Kidney capillary endothelial cell (primary cell): ENCODE measurements around the gene BIRC5.
A peak's percentile ranks its signal among the peaks of the same experiment; 100 is the strongest.
"Not testable (repeated sequence)": the region's sequence is repeated elsewhere in the genome, so short reads cannot be mapped to it uniquely, and the experiment has no call there.

Source experiments
- DNase-seq: peaks from one replicate; pipeline ENCODE4 v3.0.0-alpha.2; 2018; ENCODE audit warnings: low spot score

The BIRC5 gene

DNA sequence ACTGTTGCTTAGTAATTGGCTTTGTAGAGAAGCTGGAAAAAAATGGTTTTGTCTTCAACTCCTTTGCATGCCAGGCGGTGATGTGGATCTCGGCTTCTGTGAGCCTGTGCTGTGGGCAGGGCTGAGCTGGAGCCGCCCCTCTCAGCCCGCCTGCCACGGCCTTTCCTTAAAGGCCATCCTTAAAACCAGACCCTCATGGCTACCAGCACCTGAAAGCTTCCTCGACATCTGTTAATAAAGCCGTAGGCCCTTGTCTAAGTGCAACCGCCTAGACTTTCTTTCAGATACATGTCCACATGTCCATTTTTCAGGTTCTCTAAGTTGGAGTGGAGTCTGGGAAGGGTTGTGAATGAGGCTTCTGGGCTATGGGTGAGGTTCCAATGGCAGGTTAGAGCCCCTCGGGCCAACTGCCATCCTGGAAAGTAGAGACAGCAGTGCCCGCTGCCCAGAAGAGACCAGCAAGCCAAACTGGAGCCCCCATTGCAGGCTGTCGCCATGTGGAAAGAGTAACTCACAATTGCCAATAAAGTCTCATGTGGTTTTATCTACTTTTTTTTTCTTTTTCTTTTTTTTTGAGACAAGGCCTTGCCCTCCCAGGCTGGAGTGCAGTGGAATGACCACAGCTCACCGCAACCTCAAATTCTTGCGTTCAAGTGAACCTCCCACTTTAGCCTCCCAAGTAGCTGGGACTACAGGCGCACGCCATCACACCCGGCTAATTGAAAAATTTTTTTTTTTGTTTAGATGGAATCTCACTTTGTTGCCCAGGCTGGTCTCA is 11.2 kb downstream of the BIRC5 start:
- no peak for DNase-seq

DNA sequence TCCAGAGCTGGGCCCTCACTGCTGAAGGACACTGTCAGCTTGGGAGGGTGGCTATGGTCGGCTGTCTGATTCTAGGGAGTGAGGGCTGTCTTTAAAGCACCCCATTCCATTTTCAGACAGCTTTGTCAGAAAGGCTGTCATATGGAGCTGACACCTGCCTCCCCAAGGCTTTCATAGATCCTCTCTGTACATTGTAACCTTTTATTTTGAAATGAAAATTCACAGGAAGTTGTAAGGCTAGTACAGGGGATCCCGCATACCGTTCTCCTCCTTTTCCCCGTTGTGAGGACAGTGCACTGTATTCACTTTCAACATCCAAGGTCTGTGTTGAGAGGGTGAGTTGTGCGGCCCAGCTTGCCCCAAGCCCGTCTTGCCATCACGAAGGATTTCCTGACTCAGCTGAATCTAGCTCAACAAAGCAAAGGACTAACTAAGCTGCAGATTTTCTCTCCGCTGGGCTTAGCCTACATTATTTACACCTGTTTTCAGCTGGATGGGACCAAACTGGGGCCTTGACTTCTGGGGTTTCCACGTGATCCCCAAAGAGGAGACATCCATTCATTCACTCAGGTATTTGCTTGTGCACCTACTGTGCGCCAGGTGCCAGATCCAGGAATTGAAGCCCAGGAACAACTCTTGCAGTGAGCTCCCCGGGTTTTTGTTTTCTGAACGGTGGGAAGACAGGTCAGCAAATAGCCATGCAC is 12.2 kb downstream of the BIRC5 start:
- no peak for DNase-seq

DNA sequence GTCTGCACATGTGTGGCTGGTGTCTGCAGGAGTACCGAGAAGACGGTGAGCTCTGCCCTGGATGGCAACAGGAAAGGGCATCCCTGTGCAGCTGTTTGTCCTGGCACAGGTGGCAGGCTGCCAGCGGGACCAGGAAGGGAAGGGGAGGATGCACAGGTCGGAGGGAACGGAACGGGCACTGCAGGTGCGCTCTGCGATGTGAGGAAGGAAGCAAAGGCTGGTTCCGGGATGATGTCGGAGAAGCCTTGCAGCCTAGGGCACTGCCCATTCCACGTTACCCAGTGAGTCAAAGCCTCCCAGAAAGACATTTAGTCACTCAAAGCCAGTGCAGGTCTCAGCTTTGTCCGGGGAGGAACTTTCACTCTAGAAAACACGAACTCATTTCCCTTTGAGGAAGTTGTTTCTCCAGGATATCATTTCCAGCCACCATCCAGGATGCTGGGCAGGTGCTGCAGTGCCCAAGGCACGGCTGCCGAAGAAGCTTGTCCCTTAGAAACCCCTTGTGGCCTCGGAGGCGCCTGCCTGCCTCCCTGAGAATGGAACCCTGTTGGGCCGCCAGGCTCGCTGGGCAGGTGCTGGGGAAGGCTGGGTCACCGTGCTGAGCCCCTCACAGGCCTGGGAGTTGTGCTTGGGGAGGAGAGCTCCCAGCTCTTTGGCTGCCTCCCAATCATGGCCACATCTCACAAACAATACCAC is 12.9 kb downstream of the BIRC5 start:
- DNase-seq = peak; percentile 83

DNA sequence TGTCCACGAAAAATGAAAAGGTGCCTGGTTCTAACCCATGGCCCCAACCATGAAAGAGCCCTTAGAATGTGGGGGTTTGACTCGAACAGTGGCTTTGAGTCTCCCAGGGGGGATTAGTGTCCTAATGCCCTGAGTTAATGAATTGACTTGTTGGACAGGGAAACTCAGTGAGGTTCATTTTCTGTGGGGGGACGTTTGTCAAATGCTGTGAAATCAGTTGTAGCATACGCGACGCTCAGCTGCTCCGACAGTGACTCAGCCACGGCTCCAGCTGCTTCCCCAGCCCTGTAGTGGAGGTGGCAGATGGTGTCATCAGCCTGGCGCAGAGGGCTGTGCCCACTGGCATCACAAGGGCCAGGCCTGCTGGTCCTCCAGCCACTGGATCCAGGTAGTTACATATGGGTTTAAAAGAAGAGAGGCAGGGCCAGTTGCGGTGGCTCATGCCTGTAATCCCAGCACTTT is 13.4 kb downstream of the BIRC5 start:
- DNase-seq = no peak

DNA sequence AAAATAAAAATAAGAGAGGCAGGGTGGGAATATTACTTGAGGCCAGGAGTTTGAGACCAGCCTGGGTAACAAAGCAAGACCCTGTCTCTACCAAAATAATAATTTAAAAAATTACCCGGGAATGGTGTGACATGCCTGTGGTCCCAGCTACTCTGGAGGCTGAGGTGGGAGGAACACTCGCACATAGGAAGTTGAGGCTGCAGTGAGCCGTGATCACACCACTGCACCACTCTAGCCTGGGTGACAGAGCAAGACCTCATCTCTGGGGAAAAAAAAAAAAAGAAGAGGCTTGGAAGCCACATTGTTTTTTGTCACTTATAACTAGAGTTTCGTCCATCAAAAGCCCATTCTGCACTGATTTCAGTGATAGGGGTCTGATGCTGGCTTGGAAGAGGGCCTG is 14.1 kb downstream of the BIRC5 start:
- DNase-seq = no peak

DNA sequence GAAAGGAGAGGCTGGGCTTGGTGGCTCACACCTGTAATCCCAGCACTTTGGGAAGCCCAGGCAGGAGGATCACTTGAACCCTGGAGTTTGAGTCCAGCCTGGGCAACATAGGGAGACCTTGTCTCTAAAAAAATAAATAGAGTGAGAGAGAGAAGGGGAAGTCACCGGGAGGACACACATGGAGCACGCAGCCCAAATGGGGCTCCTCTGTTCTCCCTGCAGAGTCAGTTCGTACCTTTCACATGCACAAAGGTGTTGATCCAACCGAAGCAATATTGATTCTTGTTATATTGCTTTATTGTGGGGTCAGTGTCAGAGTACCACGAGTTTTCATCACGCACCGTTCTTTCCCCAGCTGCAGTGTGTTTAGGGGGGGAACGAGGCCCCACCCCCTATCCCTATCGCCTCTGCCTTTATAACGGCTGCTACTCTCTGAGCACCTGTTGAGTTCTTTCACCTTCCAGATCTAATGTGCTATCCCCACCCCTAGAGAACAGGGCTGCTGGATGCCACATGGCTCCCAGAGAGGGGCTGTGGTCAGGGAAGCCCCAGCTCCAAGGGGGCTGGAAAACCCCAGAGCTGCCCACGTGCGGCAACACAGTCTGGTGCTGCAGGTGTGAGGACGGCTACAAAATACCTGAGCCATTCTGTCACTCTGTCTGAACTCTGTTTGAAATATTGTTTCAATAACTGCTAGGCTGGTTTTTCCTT is 16.4 kb downstream of the BIRC5 start:
- DNase-seq = no peak

DNA sequence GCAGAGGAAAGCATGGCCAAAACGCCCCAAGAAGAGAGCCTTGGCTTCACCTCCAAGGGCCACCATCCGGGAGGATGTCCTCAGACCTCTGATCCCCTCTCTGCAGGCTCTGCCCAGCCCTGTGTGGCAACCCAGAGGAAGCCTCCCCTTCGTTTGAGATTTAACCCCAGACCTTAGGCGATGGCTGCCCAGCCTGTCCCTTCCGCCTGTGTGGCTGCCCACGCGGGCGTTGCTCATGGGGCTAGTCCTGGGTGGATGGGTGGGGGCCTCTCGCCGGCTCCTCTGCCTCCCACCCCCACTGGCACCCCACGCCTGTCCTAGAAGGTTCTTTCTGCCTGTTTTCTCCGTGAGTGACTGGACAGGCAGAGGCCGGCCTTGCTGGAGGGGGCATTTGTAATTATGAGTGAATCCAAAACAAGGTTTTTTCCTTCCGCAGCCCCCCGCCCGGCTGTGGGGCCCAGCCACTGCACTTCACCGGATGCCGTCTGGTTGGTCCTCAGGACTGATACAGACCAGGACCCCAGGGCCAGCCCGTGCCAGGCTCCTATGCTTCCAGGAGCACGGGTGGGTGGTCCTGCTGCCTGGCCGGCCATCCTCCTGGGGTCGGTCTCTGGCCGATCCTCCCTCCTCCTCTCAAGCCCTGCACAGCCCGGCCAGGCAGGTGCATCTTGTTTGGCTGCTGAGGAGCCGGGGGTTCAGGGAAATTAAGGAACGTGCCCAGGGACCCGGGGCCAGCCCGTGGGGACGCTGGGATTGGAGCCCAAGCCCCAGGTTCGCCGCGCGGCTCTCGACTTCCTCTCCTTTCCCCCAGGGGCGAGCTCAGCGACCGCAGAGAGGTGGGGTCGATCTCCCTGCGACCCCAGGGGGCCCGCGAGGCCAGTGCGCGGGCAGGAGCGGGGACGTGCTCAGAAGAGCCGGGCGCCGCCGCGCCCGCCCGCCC is 17.2 kb downstream of the BIRC5 start, which contains the start of gene TMEM235:
TMEM235 (plus strand) TSS at position 636 of the 940 bp plus-strand sequence. CDS start 393 bp downstream, outside the sequence.
- DNase-seq = no peak

DNA sequence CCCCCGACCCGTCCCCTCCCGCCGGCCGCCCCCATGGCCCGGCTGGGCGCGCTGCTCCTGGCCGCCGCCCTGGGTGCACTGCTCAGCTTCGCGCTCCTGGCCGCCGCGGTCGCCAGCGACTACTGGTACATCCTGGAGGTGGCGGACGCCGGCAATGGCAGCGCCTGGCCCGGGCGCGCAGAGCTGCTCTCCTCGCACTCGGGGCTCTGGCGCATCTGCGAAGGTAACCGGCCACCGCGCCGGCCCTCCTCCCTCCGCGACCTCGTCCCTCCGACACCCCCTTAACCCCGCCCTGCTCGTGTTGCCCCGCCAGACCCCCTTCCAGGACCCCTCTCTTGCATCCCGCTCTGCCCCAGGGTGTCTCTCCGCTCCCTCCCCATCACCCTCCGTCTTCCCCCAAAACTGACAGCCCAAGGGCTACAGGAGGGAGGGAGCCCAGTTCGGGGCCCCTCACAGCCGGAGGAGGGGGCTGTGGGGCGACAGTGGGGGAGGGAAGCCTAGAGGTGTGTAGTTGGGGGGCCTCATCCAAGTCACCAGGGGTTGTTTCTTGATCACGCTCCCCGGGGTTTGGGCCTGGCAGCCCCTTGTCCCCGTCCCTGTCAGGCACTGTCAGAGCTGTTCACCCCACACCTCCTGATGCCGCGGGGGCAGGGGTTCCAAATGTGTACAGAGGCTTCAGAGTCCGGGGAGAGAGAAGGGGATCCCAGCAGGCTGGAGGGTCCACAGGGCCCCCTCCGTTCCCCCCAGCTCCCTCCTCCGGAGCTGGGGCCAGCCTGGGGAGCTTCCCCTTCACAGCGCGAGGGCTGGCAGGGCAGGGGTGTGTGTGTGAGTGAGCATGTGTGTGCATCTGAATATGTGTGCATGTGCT is 18.2 kb downstream of the BIRC5 start:
- DNase-seq = no peak

DNA sequence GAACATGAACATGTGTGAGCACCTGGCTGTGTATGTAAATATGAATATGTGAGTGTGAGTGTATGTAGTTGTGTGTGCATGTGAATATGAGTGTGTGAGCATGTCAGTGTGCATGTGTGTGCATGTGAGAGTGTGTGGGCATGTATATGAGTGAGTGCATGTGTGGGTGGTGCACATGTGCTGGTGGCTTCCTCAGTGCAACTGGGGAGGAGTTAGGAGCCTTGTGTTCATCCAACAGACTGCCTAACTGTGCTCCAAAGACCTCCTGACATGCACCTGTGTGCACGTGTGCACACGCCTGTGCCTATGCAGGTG is 18.8 kb downstream of the BIRC5 start:
- DNase-seq = no peak

DNA sequence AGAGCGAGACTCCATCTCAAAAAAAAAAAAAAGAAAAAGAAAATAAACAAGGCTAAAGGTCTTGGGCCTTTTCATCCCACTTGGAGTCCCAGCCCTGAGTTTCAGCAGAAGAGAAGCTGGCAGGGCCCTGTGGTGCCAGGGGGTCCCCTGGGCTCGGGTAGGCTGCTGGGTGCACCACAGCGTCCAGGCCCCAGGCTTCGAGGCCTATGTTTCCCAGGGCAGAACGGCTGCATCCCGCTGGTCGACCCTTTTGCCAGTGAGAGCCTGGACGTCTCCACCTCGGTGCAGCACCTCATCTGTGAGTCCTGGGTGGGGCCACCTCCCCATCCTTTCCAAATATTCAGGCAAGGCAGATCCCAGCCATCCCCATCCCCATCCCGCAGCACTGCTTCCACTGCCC is 19.6 kb downstream of the BIRC5 start:
- no peak for DNase-seq

DNA sequence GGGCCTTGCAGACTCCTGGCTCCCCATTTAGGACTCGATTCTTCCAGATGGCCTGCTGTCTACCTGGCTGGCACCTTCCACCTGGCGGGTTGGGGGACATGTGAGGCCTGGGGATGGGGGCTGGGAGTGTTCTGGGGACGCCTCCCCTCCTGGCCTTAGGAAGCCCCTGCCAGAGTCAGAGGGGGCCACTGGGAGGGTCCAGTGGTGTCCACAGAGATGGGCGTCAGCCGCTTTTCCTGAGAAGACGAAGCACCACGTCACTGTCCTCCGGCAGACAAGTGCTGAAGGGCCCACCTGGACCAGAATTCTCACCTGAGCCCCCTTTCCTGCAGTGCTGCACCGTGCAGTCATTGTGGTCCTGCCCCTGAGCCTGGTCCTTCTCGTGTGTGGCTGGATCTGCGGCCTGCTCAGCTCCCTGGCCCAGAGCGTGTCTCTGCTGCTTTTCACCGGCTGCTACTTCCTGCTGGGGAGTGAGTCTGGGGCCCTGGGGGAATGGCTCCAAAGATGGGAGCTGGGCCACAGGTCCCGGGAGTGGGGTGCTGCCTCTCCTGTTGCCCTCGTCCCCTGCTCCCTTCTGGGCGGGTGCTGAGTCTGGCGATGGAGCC is 20.3 kb downstream of the BIRC5 start:
- no peak for DNase-seq

DNA sequence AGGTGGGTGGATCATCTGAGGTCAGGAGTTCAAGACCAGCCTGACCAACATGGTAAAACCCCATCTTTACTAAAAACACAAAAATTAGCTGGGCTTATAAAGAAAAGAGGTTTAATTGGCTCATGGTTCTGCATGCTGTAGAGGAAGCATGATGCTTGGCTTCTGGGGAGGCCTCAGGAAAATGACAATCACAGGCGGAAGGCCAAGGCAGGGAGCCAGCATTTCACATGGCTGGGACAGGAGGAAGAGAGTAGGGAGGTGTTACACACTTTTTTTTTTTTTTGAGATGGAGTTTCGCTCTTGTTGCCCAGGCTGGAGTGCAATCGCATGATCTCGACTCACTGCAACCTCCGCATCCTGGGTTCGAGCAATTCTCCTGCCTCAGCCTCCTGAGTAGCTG is 21.0 kb downstream of the BIRC5 start:
- DNase-seq = not testable (repeated sequence)

DNA sequence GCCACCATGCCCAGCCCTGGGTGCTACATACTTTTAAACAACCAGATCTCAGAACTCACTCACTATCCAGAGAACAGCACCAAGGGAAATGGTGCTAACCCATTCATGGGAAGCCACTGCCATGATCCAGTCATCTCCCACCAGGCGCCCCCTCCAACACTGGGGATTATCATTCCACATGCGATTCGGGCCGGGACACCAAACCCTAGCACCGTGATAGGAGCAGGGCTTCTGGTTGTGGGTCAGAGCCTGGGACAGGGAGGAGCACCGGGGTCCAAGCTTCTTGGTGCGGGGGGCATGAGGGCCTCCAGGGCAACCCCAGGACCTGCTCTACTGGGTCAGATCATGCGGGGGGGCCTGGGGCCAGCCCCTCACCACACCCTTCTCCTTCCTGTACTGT is 21.8 kb downstream of the BIRC5 start:
- no peak for DNase-seq

DNA sequence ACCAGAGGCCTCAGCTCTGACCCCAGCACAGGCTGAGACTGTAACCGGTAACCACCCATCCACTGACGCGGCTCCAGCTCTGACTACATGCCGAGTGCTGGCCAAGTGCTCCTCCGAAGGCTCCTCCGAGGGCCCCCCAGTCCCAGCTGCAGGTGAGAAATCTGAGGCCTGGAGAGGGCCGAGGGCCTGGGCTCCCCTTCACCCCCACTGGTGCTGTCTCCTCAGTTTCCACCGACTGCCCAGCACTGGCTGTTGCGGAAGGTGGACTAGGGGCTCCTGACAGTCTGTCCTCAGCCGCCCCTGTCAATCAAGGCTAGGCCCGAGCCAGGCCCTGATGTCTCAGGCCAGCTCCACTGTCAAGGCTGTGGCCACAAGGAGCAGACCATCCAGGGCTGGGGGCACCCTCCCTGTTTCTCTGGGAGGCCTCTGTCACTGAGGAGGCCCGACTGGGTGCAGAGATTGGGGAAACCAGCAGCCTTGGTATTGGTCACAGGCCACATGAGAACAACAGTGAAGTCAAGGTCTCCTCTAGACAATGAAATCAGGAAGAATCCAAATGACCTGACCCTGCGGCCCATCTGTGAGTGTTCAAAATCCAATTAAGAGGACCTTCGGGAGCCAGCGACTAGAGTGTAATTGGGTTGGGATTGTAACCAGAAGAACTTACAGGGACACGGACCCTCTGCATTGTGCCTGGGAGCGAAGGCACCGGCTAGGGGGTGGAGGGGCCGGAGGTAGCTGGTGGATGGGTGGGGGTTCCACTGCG is 22.5 kb downstream of the BIRC5 start:
- DNase-seq = no peak

DNA sequence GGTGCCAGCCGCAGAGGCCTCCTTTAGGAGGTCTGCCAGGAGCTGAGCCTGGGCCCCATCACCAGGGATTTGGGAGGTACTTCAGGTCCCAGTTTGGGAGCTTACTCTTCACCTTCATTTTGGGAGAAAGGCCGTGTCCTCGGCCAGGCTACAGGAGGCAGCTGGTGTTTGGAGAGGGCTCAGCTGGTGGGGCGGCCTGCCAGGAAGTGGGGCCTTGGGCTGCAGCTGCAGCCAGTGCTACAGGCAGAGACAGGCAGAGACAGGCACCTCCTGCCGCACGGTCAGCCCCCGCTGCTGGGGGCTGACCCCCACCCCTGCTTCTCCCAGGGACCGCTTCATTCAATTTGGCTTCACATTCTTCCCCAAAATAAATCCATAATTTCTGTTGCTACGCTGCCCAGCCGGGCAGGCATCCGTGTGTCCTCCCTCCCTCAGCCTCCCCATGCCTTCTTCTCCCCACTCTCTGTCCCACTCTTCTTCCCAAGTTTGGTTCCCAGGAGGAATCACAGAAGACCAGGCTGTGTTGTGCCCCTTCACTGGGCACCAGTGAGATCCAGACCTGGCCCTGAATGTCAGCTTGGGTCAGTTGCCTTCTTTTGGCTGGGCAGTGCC is 23.5 kb downstream of the BIRC5 start:
- no peak for DNase-seq

DNA sequence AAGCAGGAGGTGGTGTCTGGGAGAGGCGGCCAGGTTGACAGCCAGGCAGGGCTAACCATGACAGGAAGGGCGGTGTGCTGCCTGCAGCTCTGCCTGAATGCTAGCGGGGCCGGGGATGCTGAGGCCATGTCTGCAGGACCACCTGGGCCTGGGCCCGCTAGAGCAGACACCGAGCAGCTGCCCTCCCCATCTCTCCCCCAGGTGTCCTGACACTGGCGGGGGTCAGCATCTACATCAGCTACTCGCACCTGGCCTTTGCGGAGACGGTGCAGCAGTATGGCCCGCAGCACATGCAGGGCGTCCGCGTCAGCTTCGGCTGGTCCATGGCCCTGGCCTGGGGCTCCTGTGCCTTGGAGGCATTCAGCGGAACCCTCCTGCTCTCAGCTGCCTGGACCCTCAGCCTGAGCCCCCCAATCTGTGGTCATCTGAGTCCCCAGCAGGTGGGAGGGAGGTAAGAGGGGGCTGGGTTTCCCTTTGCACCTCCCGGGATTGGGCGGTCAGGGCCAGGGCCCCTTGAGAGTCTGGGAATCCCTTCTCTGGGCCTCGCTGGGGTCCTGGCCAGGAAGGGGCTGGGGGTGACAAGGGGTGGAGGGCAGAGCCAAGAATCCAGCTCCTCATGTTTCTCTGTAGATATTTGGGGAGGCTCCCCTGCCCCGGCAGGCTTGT is 24.9 kb downstream of the BIRC5 start:
- no peak for DNase-seq

DNA sequence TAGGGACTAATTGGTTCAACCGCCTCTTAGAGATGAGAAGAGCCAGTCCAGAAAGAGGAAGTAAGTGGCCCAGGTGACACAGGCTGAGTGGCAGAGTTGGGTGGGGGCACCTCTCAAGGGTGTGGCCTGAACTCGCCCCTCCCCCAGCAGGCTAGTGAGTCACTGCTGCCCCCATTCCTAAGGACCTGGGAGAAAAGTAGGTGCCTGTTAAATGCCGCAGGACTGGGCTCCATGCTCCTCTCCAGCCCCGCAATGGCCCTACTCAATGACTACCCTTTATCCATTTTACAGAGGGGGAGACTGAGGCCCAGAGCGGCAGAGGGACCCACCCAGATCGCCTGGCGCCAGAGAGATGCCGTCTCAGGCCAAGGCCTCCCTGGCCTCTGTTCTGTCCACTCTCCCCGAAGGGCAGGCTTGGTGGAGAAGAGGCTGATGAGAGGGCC is 25.5 kb downstream of the BIRC5 start:
- no peak for DNase-seq
